Keratinocyte (primary cell): ENCODE results near the gene FBXW10B. TPM values are rescaled to one million over a fixed set of nuclear protein-coding genes. Genes with fewer than 3 reads are reported as not detected.
"Not testable (repeated sequence)": the region's sequence is repeated elsewhere in the genome, so short reads cannot be mapped to it uniquely, and the experiment has no call there.

ENCODE experiments used
- DNase-seq: peaks from one replicate; pipeline ENCODE4 v3.0.0-alpha.2; 2011; ENCODE audit warnings: low read depth, missing footprints, low spot score
- FAIRE-seq: peaks from 2 replicates; lab custom pipeline; 2011; peaks lifted over from hg19 to GRCh38; lab: Jason Lieb, UNC
- H2AFZ ChIP-seq: 2 replicates; pipeline ENCODE4 v1.6.0; 2012; ENCODE audit warnings: low read length, control low read depth, inconsistent platforms; ENCODE audit not compliant: control insufficient read depth
- H3K27ac ChIP-seq: 2 replicates; pipeline ENCODE4 v1.5.1; 2011; ENCODE audit warnings: low read length; ENCODE audit not compliant: control insufficient read depth, insufficient read depth
- H3K27me3 ChIP-seq: 3 replicates; pipeline ENCODE4 v1.6.0; 2011; ENCODE audit warnings: low read length; ENCODE audit not compliant: control insufficient read depth, insufficient read depth; ENCODE audit errors: extremely low read depth
- H3K36me3 ChIP-seq, 2 experiments: 2 replicates in 1 of 2; 3 replicates in 1 of 2; pipeline ENCODE4 v1.5.1; 2011; ENCODE audit warnings: low read length in 2 of 2, mild to moderate bottlenecking in 1 of 2; ENCODE audit not compliant: control insufficient read depth in 2 of 2, insufficient read depth in 2 of 2; ENCODE audit errors: extremely low read depth in 1 of 2
- H3K4me1 ChIP-seq: 3 replicates; pipeline ENCODE4 v1.5.1; 2011; ENCODE audit warnings: low read length; ENCODE audit not compliant: control insufficient read depth, insufficient read depth; ENCODE audit errors: extremely low read depth
- H3K4me2 ChIP-seq: 3 replicates; pipeline ENCODE4 v1.6.0; 2011; ENCODE audit warnings: low read depth, low read length; ENCODE audit not compliant: control insufficient read depth, insufficient read depth; ENCODE audit errors: extremely low read depth
- H3K4me3 ChIP-seq, 3 experiments: fragments of 200-600 bp in 1 of 3; sonication (generic) in 1 of 3; 2 replicates in 2 of 3; 3 replicates in 1 of 3; pipeline ENCODE4 v1.5.1; 2011 to 2016; ENCODE audit warnings: low read length in 3 of 3, mild to moderate bottlenecking in 3 of 3, control low read depth in 2 of 3, inconsistent platforms in 1 of 3, low read depth in 1 of 3, mixed read lengths in 1 of 3, mixed run types in 1 of 3, moderate library complexity in 1 of 3; ENCODE audit not compliant: control insufficient read depth in 2 of 3, insufficient read depth in 2 of 3; ENCODE audit errors: extremely low read depth in 1 of 3
- H3K79me2 ChIP-seq: 2 replicates; pipeline ENCODE4 v1.6.0; 2012; ENCODE audit warnings: low read length; ENCODE audit not compliant: control insufficient read depth, insufficient read depth
- H3K9ac ChIP-seq: 3 replicates; pipeline ENCODE4 v1.6.0; 2011; ENCODE audit warnings: low read length; ENCODE audit not compliant: control insufficient read depth, insufficient read depth; ENCODE audit errors: extremely low read depth
- H3K9me1 ChIP-seq: 3 replicates; pipeline ENCODE4 v1.6.0; 2011; ENCODE audit warnings: low read length; ENCODE audit not compliant: control insufficient read depth, insufficient read depth; ENCODE audit errors: extremely low read depth
- H3K9me3 ChIP-seq: 2 replicates; pipeline ENCODE4 v1.5.1; 2012; ENCODE audit warnings: low read depth, low read length; ENCODE audit not compliant: control insufficient read depth
- H4K20me1 ChIP-seq: 3 replicates; pipeline ENCODE4 v1.6.0; 2011; ENCODE audit warnings: low read length; ENCODE audit not compliant: control insufficient read depth, insufficient read depth; ENCODE audit errors: extremely low read depth
- dilution Hi-C: fragments of 300-500 bp; cut with MboI; formaldehyde crosslinking; loops from one replicate; pipeline ENCODE4 v1.7.0; 2020; ENCODE audit warnings: low sequenced_read_pairs; ENCODE audit not compliant: extremely low pct_ligation_motif_present
- polyA plus RNA-seq, 5 experiments: library from polyadenylated mRNA; depleted of rRNA in 3 of 5; stranded (reverse) in 3 of 5; stranded (forward) in 1 of 5; unstranded in 1 of 5; fragments of >200 nt; gene quantifications; 1 replicate in 1 of 5; 2 replicates in 3 of 5; 3 replicates in 1 of 5; pipeline versions ENCODE4 v1.2.1 to v1.2.3, GENCODE V29; 2011 to 2012; ENCODE audit warnings: missing spikeins in 2 of 5, low read depth in 1 of 5, low replicate concordance in 1 of 5

The FBXW10B gene
- polyA plus RNA-seq, 1 donor (not counting 4 experiments of a cell fraction or from before 2014, with no cell fraction given): 4.4 TPM

DNA sequence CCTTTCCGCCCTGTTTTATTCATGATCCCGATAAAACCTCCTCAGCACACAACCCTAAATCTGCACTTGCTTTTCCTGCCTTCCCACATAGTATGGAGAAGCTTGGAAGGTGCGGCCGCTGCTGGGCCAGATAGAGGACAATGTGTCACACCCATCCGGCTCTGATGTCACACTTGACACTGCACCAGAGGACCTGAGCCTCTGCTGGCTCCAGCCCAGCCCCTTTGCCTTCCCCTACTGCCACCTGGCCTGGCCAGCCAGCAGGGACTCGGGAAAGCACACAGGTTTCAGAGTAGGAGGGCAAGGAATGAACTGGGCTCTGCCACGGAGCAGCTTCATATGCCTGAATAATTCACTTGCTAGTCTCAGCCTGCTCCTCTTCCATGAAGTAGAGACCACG lies 2.6 kb upstream of the FBXW10B start:
- H3K36me3 ChIP-seq, H3K4me1 ChIP-seq, H3K9me1 ChIP-seq, H4K20me1 ChIP-seq, H3K4me3 ChIP-seq, H2AFZ ChIP-seq, H3K27me3 ChIP-seq, H3K9ac ChIP-seq, H3K4me2 ChIP-seq, H3K79me2 ChIP-seq, FAIRE-seq, H3K9me3 ChIP-seq, H3K27ac ChIP-seq, DNase-seq, dilution Hi-C loops: not testable (repeated sequence)

DNA sequence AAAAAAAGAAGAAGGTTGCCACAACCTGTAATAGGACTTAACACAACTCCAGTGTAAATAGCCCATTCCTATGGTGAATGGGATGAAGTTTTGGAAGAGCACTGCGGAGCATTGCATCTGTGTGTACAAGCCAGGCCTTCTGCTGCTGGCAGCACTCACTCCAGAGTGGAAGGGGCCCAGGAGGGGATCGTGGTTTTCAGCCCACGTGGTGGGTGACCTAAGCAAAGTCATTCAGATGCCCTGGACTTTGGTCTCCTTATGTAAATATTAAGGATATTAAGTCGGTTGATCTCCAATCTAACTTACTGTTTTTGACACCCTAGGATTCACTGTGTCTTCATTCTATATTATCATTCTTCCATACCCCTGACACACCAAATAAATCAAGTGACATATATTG lies 2.7 kb downstream of the FBXW10B start:
- H3K9me1 ChIP-seq, H3K4me3 ChIP-seq, dilution Hi-C loops, H3K4me2 ChIP-seq, DNase-seq, H3K27ac ChIP-seq, H3K79me2 ChIP-seq, H3K9ac ChIP-seq, FAIRE-seq, H3K36me3 ChIP-seq, H4K20me1 ChIP-seq, H3K27me3 ChIP-seq, H3K9me3 ChIP-seq, H3K4me1 ChIP-seq, H2AFZ ChIP-seq: not testable (repeated sequence)

DNA sequence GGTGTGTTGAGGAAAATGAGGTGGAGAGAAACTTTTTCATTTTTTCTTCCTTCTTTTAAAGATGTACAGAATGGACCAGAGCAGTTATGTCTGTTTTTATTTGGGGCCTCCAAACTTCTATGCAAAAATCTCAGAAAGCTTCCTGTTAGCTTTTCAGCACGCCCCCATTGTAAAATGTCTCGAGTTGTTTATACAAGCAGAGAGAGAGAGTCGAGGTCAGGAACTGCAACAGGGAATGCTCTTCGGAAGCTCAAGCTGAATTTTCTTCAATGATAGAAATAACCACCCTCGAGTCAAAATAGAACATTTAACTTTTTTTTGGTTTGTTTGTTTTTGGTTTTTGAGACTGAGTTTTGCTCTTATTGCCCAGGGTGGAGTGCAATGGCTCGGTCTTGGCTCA lies 3.7 kb downstream of the FBXW10B start:
- H3K9ac ChIP-seq, H3K27me3 ChIP-seq, H3K4me2 ChIP-seq, H2AFZ ChIP-seq, H3K4me1 ChIP-seq, H3K9me1 ChIP-seq, DNase-seq, H3K9me3 ChIP-seq, H3K4me3 ChIP-seq, FAIRE-seq, H3K36me3 ChIP-seq, H4K20me1 ChIP-seq, dilution Hi-C loops, H3K79me2 ChIP-seq, H3K27ac ChIP-seq: not testable (repeated sequence)

DNA sequence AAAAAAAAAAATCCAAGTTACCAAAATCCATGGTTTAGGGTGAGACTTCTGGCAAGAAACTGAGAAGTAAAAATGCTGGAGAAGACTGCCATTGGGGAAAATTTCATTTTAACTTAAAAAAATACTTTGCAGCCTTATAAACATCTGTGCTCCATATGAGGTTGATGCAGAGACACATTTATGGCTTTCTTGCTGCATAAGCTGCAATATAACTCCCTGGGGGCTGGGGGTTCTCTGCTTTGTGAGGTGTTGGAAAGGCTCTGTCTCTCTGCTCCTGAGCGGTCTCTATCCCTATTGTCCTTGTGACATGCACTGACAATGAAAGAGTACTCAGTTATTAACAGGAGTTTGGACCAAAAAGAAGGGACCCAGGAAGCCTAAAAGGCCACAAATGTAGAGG lies 6.4 kb downstream of the FBXW10B start:
- H3K4me2 ChIP-seq, FAIRE-seq, H3K79me2 ChIP-seq, H3K27ac ChIP-seq, H3K9ac ChIP-seq, H3K9me3 ChIP-seq, DNase-seq, H2AFZ ChIP-seq, H3K9me1 ChIP-seq, H3K4me1 ChIP-seq, dilution Hi-C loops, H3K4me3 ChIP-seq, H3K36me3 ChIP-seq, H4K20me1 ChIP-seq, H3K27me3 ChIP-seq: not testable (repeated sequence)

DNA sequence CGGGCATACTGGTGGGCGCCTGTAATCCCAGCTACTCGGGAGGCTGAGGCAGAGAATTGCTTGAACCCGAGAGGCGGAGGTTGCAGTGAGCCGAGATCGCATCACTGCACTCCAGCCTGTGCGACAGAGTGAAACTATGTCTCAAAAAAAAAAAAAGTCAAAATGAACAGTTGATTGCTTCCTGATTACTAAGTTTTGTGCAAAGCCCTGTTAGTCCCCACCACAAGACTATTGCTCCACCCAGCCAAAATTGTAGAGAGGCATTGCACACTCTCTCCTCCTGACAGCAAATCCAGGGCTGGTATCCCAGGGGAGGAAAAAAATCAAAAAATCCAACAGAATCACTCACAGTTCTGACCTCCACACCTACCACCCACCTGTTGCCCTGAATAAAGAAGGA lies 26.5 kb downstream of the FBXW10B start:
- H3K79me2 ChIP-seq, H4K20me1 ChIP-seq, dilution Hi-C loops, H3K9ac ChIP-seq, H3K4me3 ChIP-seq, H3K27me3 ChIP-seq, DNase-seq, FAIRE-seq, H2AFZ ChIP-seq, H3K9me1 ChIP-seq, H3K4me2 ChIP-seq, H3K4me1 ChIP-seq, H3K36me3 ChIP-seq, H3K27ac ChIP-seq, H3K9me3 ChIP-seq: not testable (repeated sequence)
